Heart left ventricle (tissue), 16 donors: ENCODE data around the gene DRC3. TPM values are rescaled to one million over a fixed set of nuclear protein-coding genes. Genes with fewer than 3 reads are reported as not detected.

Experiments used
- ATAC-seq, 4 donors: fragments of 200-7000 bp; cut with Tn5 transposase; one replicate each; pipeline ENCODE4 v1.9.1; 2020 to 2022; ENCODE audit warnings: moderate library complexity in 4 of 4, mild to moderate bottlenecking in 3 of 4, moderate number of reproducible peaks in 1 of 4
- DNase-seq, 5 donors: peaks; one replicate each; pipeline ENCODE4 v3.0.0-alpha.2; 2020
- H3K27ac ChIP-seq, 12 donors: fragments of 200-600 bp; sonication (generic) in 4 of 12; one replicate each; pipeline versions ENCODE4 v1.5.0 to v1.8.0; 2016 to 2022; ENCODE audit warnings: mild to moderate bottlenecking in 2 of 12
- H3K27me3 ChIP-seq, 9 donors: fragments of 200-600 bp; sonication (generic) in 2 of 9; one replicate each; pipeline versions ENCODE4 v1.5.1 to v1.8.0; 2016 to 2022; ENCODE audit warnings: mild to moderate bottlenecking in 3 of 9
- H3K36me3 ChIP-seq, 9 donors: fragments of 200-600 bp; sonication (generic) in 2 of 9; one replicate each; pipeline versions ENCODE4 v1.5.0 to v1.8.0; 2018 to 2022; ENCODE audit warnings: mild to moderate bottlenecking in 2 of 9
- H3K4me1 ChIP-seq, 12 donors: fragments of 200-600 bp; sonication (generic) in 4 of 12; one replicate each; pipeline versions ENCODE4 v1.5.0 to v1.8.0; 2016 to 2022; ENCODE audit warnings: mild to moderate bottlenecking in 3 of 12
- H3K4me3 ChIP-seq, 12 donors: fragments of 200-600 bp; sonication (generic) in 4 of 12; one replicate each; pipeline versions ENCODE4 v1.5.0 to v1.8.0; 2017 to 2022; ENCODE audit warnings: mild to moderate bottlenecking in 9 of 12, moderate library complexity in 4 of 12
- H3K9me3 ChIP-seq, 12 donors: fragments of 200-600 bp; sonication (generic) in 4 of 12; one replicate each; pipeline versions ENCODE4 v1.5.0 to v1.8.0; 2016 to 2022; ENCODE audit warnings: mild to moderate bottlenecking in 1 of 12
- POLR2A ChIP-seq, 2 donors: fragments of 450-650 bp; IDR thresholded peaks; one replicate each; pipeline ENCODE4 v1.6.1; 2017; ENCODE audit warnings: antibody characterized with exemption in 2 of 2, mild to moderate bottlenecking in 2 of 2, moderate library complexity in 2 of 2
- WGBS, 4 donors: extraction: QIAGEN DNeasy Blood & Tissue Kit in 2 of 4; methylation state at CpG; one replicate each; pipeline versions ENCODE4 v1.1.5 to v1.1.7; 2013 to 2018; 5-methylcytosine and 5-hydroxymethylcytosine counted together
- intact Hi-C, 10 donors: fragments of 100-400 bp; cut with DNase I; formaldehyde crosslinking; loops; one replicate each; pipeline versions ENCODE4 v1.11.1 to v1.14.2; 2022
- polyA plus RNA-seq, 2 donors: library from polyadenylated mRNA; stranded (reverse); fragments of 200-250 nt; gene quantifications; one replicate each; pipeline ENCODE4 v1.2.3, GENCODE V29; 2013
- total RNA-seq, 9 donors: library from RNA; depleted of rRNA in 2 of 9; stranded (reverse); fragments of >200 nt in 2 of 9; fragmentation: NEBNext Ultra II Directional in 3 of 9; extraction: Animal tissue kit (Norgen Biotek cat#: 25700) in 3 of 9; gene quantifications; one replicate each; pipeline versions ENCODE4 v1.1.0 to v1.2.4, GENCODE V29; 2016 to 2023
- TF ChIP-seq, protein P1 (sequence below), 12 donors: fragments of 200-600 bp; sonication (generic) in 4 of 12; IDR thresholded peaks; one replicate each; pipeline versions ENCODE4 v1.5.0 to v1.8.0; 2018 to 2022; ENCODE audit warnings: antibody characterized with exemption in 12 of 12, mild to moderate bottlenecking in 5 of 12
- donor health status: ischemic (EF 13 %, LVEDD 7.1; RV severe dilation, severe dysfunction).
- donor health status: healthy with polysubstance abuse.
- donor health status: DM: no; HTN: yes; CAD: no.
- donor health status: DM: no; HTN: no; CAD: no.
- donor health status: ischemic (EF 25% LVEDD 6.9; RV normal size, moderate dysfunction).
- donor health status: ischemic (EF 25% LVEDD 5.7; RV mildly dilated, moderate dysfunction).
- donor health status: healthy.
- donor health status: DM: yes; HTN: yes; CAD: no.
- donor health status: ischemic (EF 35%, LVEDD 5.7; RV mildly dilated, moderate dysfunction).
- donor health status: nonischemic (EF 11% LVEDD 7.7; RV severe dilation, severe dysfunction).
- donor health status: DM: yes; HTN: yes; CAD: no.
- donor health status: PGD.
- donor health status: ischemic (EF 29% LVEDD 5.4; RV normal size, mild dysfunction).
- donor health status: nonischemic (EF 23%, LVEDD 6.1; RV moderate dilation, normal function).

DRC3 gene
- total and polyA plus RNA-seq, 11 donors: 0.42 to 3.7 (median 1.00) TPM

DNA sequence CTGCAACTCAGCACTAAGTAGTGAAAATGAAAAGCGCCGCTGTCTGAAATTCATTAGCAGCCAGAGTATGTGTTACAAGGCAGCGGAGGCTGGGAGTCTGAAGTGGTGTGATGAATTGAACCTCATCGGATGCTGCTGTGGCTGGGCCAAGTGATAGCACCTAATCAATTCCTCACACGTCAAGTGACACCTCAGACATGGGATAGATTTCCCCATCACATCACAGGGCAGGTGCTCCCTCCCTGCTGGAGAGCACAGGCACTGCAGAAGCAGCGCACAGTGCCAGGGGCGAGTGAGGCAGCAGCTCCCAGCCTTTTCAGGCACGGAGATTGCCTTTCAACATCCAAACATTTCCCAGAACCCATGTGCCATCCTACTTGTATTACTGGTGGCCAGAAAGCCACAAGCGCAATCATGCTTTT, 32.2 kb downstream of the DRC3 start:
- ATAC-seq (peak in 3 of 4 donors; percentile 60 to 71 (median 68)), DNase-seq (no peak)
- no peak overlapping the region for H3K4me3 ChIP-seq
- 54 to 76% (median 61%) methylated on average over 7 to 9 of the region's 9 CpGs for WGBS, 4 donors
- H3K27me3 ChIP-seq: no peaks in the 10 kb centered on the region
- TF ChIP-seq POLR2A (IDR thresholded peaks at IDR 0.05): no peak
- TF ChIP-seq, protein P1, sequence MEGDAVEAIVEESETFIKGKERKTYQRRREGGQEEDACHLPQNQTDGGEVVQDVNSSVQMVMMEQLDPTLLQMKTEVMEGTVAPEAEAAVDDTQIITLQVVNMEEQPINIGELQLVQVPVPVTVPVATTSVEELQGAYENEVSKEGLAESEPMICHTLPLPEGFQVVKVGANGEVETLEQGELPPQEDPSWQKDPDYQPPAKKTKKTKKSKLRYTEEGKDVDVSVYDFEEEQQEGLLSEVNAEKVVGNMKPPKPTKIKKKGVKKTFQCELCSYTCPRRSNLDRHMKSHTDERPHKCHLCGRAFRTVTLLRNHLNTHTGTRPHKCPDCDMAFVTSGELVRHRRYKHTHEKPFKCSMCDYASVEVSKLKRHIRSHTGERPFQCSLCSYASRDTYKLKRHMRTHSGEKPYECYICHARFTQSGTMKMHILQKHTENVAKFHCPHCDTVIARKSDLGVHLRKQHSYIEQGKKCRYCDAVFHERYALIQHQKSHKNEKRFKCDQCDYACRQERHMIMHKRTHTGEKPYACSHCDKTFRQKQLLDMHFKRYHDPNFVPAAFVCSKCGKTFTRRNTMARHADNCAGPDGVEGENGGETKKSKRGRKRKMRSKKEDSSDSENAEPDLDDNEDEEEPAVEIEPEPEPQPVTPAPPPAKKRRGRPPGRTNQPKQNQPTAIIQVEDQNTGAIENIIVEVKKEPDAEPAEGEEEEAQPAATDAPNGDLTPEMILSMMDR (IDR thresholded peaks at IDR 0.05): peak in 10 of 12 donors; percentile 5 to 48 (median 27)
- H3K9me3 ChIP-seq: no peaks in the 10 kb centered on the region
- peak overlapping the region in 1 of 12 donors; percentile 45 for H3K27ac ChIP-seq
- peaks cover 0 to 31% (median 0%) of the 10 kb centered on the region in 12 donors for H3K4me1 ChIP-seq
- peaks cover 0 to 18% (median 0%) of the 10 kb centered on the region in 9 donors for H3K36me3 ChIP-seq
- intact Hi-C loops: no loop called here

DNA sequence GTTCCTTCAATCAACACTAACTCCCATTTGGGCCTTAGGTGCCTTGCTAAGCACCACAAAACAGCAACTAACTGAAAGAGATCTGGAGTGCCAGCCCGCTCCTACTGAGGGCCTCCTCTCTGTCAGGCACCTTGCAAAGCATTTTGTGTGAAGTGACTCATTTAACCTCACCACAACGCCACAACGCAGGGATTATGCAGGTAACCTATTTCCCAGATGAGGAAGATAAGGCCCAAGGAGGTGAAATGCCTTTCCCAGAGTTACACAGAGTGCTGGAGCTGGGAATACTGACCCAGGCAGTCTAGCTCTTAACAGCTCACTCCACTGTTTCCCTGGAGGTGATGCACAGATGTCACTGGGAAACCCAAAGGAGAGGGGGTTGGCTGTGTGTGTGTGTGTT, 32.8 kb downstream of the DRC3 start:
- no peaks in the 10 kb centered on the region for H3K27me3 ChIP-seq
- H3K4me1 ChIP-seq: peaks cover 0 to 34% (median 0%) of the 10 kb centered on the region in 12 donors
- intact Hi-C loops: no loop called here
- no peak for TF ChIP-seq POLR2A (IDR thresholded peaks at IDR 0.05)
- TF ChIP-seq, protein P1 (IDR thresholded peaks at IDR 0.05): no peak
- H3K27ac ChIP-seq: peak overlapping the region in 2 of 12 donors; percentile 26 to 45
- H3K4me3 ChIP-seq: no peak overlapping the region
- peaks cover 0 to 18% (median 3%) of the 10 kb centered on the region in 9 donors for H3K36me3 ChIP-seq
- 66 to 83% (median 78%) methylated on average over 3 of the region's 3 CpGs for WGBS, 4 donors
- H3K9me3 ChIP-seq: peaks cover 0 to 2% (median 0%) of the 10 kb centered on the region in 12 donors
- DNase-seq (no peak), ATAC-seq (no peak)

- no peak for ATAC-seq
- TF ChIP-seq, protein P1 (IDR thresholded peaks at IDR 0.05): no peak
- no peak for TF ChIP-seq POLR2A (IDR thresholded peaks at IDR 0.05)
- intact Hi-C loops: no loop called here
- Histone ChIP-seq H3K36me3 (peaks cover 0 to 18% (median 3%) of the 10 kb centered on the region in 9 donors), H3K4me1 (peaks cover 0 to 34% (median 0%) of the 10 kb centered on the region in 12 donors), H3K4me3 (no peak overlapping the region), H3K27ac (no peak overlapping the region), H3K27me3 (no peaks in the 10 kb centered on the region), H3K9me3 (peaks cover 0 to 4% (median 0%) of the 10 kb centered on the region in 12 donors)
- no peak for DNase-seq
- WGBS, 4 donors: 72 to 86% (median 83%) methylated on average over 23 to 31 of the region's 31 CpGs
Observed at GRCh38 chr17:18006495-18007239, 34.0 kb downstream of the DRC3 start.

DNA sequence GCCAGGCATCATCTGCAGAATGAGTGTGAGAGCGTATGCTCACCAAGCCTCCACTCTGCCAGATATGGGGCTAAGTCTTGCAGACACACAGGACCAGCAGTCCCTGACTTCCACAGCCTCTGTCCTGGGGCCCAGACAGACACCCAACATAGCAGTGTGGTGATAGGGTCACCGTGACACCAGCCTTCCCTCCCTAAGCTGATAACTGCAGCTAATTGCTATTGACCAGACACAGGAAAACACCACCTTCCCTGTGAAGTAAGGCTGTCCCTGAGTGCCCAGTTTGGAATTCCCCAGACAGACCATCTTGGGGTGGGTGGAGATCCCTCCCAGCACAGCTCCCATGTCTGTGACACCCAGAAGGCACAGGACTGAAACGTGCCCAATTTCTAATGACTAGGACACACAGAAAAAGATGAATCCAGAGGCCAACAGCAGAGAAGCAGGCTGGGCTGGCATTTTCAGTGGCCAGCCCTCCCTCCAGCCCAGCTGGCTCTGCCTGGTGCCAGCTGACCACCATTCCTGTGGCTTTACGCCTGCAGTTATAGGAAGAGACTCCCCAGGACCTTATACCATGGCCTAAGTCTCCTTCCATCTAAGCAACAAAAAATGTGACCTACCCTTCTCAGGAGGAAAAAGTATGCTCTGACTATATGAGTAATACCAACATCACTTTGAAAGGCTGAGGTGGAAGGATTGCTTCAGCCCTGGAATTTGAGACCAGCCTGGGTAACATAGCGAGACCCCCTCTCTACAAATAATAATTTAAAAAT, 36.0 kb downstream of the DRC3 start:
- Histone ChIP-seq H3K27ac (peak overlapping the region in 1 of 12 donors; percentile 45), H3K4me3 (no peak overlapping the region), H3K36me3 (peaks cover 0 to 28% (median 3%) of the 10 kb centered on the region in 9 donors), H3K9me3 (peaks cover 0 to 4% (median 0%) of the 10 kb centered on the region in 12 donors), H3K27me3 (no peaks in the 10 kb centered on the region), H3K4me1 (peaks cover 0 to 34% (median 0%) of the 10 kb centered on the region in 12 donors)
- intact Hi-C loops: no loop called here
- WGBS, 4 donors: 70 to 73% (median 72%) methylated on average over 4 to 5 of the region's 5 CpGs
- peak in 2 of 4 donors; percentile 3 to 21 for ATAC-seq
- DNase-seq: no peak
- TF ChIP-seq, protein P1 (IDR thresholded peaks at IDR 0.05): no peak
- no peak for TF ChIP-seq POLR2A (IDR thresholded peaks at IDR 0.05)
